ENCODE measurements around the gene VMA21.

The VMA21 gene

GRCh38 chrX:151384807-151385206 is 12.2 kb upstream of the VMA21 start:
- TF ChIP-seq CTCF (IDR thresholded peaks at IDR 0.05; ENCODE audit: low read depth, low read length, missing control alignments) = no peak
- DNase-seq (ENCODE audit: extremely low read depth, low read depth) = no peak
- no peak overlapping the region for H3K4me3 ChIP-seq (replicated peaks; ENCODE audit: low read depth, low read length)

GRCh38 chrX:151386838-151387459 is 10.1 kb upstream of the VMA21 start:
- no peak overlapping the region for H3K4me3 ChIP-seq (replicated peaks; ENCODE audit: low read depth, low read length)
- no peak for TF ChIP-seq CTCF (IDR thresholded peaks at IDR 0.05; ENCODE audit: low read depth, low read length, missing control alignments)
- no peak for DNase-seq (ENCODE audit: extremely low read depth, low read depth)

- no peak for DNase-seq (ENCODE audit: extremely low read depth, low read depth)
- TF ChIP-seq CTCF (IDR thresholded peaks at IDR 0.05; ENCODE audit: low read depth, low read length, missing control alignments) = no peak
- no peak overlapping the region for H3K4me3 ChIP-seq (replicated peaks; ENCODE audit: low read depth, low read length)
Observed at GRCh38 chrX:151391722-151392121, 5.3 kb upstream of the VMA21 start.

- DNase-seq (ENCODE audit: extremely low read depth, low read depth) = no peak
- TF ChIP-seq CTCF (IDR thresholded peaks at IDR 0.05; ENCODE audit: low read depth, low read length, missing control alignments) = no peak
- no peak overlapping the region for H3K4me3 ChIP-seq (replicated peaks; ENCODE audit: low read depth, low read length)
Observed at GRCh38 chrX:151393514-151393913, 3.5 kb upstream of the VMA21 start.

- peak overlapping the region; percentile 82 for H3K4me3 ChIP-seq (replicated peaks; ENCODE audit: low read depth, low read length)
- peak; percentile 22 for DNase-seq (ENCODE audit: extremely low read depth, low read depth)
- no peak for TF ChIP-seq CTCF (IDR thresholded peaks at IDR 0.05; ENCODE audit: low read depth, low read length, missing control alignments)
Observed at GRCh38 chrX:151396042-151396824, 773 bp upstream of the VMA21 start.

GRCh38 chrX:151397741-151398070 is 700 bp downstream of the VMA21 start:
- TF ChIP-seq CTCF (IDR thresholded peaks at IDR 0.05; ENCODE audit: low read depth, low read length, missing control alignments) = no peak
- DNase-seq (ENCODE audit: extremely low read depth, low read depth) = no peak
- H3K4me3 ChIP-seq (replicated peaks; ENCODE audit: low read depth, low read length) = peak overlapping the region; percentile 82

Data from HFF-Myc (cell line).